Stimulated activated CD4-positive, alpha-beta T cell treated with anti-CD3 and anti-CD28 coated beads, Interleukin-4, amount 100 ng/mL, for 48 hours (primary cell): ENCODE results near the gene UROD.

Experiments used
- DNase-seq, 2 donors: peaks; one replicate each; pipeline ENCODE4 v3.0.0-alpha.2; 2020; ENCODE audit warnings: low read depth in 2 of 2

Gene UROD

GRCh38 chr1:45008516-45008915, 3.5 kb upstream of the UROD start:
- no peak for DNase-seq

- DNase-seq: no peak
Observed at GRCh38 chr1:45009296-45009865, 2.7 kb upstream of the UROD start.

DNA sequence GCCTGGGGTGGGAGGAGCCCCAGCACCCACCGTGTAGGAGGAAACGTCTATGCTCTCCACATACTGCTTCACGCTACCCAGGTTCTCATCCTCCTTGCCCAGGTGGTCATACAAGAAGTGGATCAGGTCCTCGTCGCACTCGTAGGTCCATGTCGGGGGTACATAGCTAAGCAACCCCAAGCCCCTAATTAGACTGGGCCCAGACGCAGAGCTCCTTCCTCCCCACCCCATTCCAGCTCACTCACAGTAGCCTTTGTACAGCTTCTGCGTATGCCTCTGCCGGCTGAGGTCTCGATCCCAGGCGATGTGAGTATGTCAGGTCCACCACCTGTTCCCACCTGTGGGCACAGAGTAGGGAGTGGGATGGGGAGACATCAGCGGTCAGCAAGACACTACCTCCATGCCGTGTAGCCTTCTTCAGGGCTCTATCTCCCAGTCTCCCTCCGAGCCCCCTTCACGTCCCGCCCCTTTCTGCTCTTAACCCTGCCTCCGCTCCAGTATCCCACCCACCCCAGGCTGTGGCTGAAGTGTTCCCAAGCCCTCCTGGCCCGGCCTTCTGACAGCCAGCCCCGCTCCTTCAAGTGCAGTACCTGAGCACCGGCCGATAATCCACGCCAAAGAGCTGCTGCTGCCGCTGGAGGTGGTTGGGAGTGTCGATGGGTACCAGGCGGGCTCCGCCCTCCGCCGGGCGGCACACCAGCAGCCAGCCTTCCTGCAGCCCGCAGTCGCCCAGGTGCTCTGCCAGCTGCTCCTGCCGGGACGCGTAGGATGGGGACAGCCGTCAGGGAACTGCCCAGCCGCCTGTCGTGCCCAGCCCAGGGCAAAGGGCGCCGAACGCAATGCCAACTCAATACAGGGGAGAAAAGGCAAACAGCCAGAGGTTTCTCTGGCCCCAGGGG, 1.8 kb upstream of the UROD start:
- DNase-seq: peak in 1 of 2 donors; percentile 12

GRCh38 chr1:45010855-45011811, 921 bp upstream of the UROD start, which contains the start of gene HECTD3:
Gene HECTD3, minus strand, starts transcription at chr1:45011324. Its CDS starts 67 bp downstream, at chr1:45011257.
- DNase-seq: peak; percentile 51 to 66

- peak; percentile 28 to 38 for DNase-seq
Observed at GRCh38 chr1:45012639-45013278, 705 bp downstream of the UROD start.

- DNase-seq: no peak
Observed at GRCh38 chr1:45013551-45014209, 1.6 kb downstream of the UROD start.

- DNase-seq: peak; percentile 72 to 75
Observed at GRCh38 chr1:45014321-45015028, 2.4 kb downstream of the UROD start.

GRCh38 chr1:45015683-45016082, 3.6 kb downstream of the UROD start:
- no peak for DNase-seq

GRCh38 chr1:45016090-45016697, 4.1 kb downstream of the UROD start:
- no peak for DNase-seq

- no peak for DNase-seq
Observed at GRCh38 chr1:45016767-45017166, 4.7 kb downstream of the UROD start.

GRCh38 chr1:45018599-45019230, 6.7 kb downstream of the UROD start:
- DNase-seq: peak; percentile 51 to 59

- DNase-seq: no peak
Observed at GRCh38 chr1:45023663-45024062, 11.6 kb downstream of the UROD start.

DNA sequence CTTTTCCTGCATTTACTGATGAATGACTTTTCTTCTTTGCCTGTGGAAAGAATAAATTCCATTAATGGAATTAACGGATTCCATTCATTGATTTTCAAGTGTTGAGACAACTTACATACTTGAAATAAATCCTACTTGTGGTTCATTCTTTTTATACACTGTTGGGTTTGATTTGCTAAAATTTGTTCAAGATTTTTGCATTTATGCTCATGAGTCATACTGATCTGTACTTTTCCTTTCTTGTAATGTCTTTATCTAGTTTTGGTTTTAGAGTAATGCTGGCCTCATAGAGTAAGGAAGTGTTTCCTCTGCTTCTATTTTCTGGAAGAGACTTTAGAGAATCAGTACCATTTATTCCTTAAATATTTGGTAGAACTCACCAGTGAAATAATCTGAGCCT, 14.4 kb downstream of the UROD start:
- no peak for DNase-seq

- no peak for DNase-seq
Observed at GRCh38 chr1:45032837-45033236, 20.8 kb downstream of the UROD start.

DNA sequence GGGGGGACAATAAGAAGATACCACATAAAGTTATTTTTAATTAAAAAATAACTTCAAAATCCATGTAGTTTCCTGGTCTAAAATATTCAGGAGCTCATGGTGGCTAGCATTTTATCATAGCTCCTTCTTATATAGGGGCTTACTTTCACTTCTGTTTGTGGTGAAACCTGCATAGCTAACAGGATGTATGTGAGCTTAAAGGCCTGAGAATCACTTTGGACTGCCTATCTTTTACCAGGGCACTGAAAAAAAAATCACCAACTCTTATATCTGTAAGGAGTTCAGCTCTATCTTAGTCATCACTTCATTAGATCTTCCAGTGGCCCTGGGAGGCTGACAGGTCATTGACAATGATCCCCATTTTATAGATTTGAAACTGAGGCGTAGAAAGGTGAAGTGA, 21.3 kb downstream of the UROD start:
- no peak for DNase-seq

GRCh38 chr1:45035631-45036301, 23.7 kb downstream of the UROD start:
- DNase-seq: no peak

DNA sequence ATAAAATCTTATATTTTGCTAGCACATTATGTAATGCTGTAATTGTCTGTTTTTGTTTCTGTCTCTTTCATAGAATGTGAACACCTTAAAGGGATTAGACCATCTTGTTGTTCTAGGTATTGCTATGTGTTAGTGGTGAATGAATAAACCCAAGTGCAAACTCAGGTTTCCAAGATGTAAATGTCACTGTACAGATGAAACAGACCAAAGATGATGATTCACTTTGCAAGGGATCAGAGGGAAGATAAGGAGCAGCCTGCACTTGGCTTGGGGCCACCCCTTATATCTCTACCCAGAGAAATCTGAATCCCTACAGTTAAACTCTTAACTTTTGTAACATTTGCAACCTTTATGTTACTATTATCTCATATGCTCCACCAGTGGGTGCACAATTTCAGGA, 25.4 kb downstream of the UROD start:
- DNase-seq: no peak

- no peak for DNase-seq
Observed at GRCh38 chr1:45038240-45038639, 26.2 kb downstream of the UROD start.
